ENCODE data around the gene TWIST2.

TWIST2 gene

DNA sequence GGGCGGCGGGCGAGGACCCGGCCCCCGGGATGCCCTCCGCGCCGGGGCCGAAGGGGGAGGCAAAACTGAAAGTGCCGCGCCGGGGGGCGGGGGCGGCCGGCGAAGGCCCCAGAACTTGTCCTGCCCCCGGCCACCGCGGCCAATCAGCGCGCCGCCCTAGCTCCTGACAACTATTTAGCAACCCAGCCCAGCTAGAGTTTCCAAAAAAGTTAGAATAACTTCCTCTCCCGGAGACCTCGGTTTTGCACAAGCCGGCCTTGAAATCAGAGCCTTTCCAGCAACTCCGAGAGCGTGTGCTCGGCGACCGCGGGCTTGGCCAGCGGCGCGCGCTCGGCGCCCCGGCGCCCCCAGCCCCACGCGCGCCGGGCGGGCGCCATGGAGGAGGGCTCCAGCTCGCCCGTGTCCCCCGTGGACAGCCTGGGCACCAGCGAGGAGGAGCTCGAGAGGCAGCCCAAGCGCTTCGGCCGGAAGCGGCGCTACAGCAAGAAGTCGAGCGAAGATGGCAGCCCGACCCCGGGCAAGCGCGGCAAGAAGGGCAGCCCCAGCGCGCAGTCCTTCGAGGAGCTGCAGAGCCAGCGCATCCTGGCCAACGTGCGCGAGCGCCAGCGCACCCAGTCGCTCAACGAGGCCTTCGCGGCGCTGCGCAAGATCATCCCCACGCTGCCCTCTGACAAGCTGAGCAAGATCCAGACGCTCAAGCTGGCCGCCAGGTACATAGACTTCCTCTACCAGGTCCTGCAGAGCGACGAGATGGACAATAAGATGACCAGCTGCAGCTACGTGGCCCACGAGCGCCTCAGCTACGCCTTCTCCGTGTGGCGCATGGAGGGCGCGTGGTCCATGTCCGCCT lies at the start of gene TWIST2:
Gene TWIST2, plus strand, starts transcription at position 245 of the 850 bp plus-strand sequence. Its CDS starts 131 bp downstream, at position 376.
- no peak within 1 kb of the TSS for H3K4me3 Mint-ChIP-seq
- DNase-seq (ENCODE audit: low spot score in 2 of 2) (peak in 1 of 2 donors; percentile 43), ATAC-seq (no peak)
- no peaks in the 10 kb centered on the region for H3K9me3 Mint-ChIP-seq
- no peak within 1 kb of the TSS for H3K27ac Mint-ChIP-seq
- no peaks in the 10 kb centered on the region for H3K36me3 Mint-ChIP-seq
- H3K4me1 Mint-ChIP-seq: no peaks in the 10 kb centered on the region

DNA sequence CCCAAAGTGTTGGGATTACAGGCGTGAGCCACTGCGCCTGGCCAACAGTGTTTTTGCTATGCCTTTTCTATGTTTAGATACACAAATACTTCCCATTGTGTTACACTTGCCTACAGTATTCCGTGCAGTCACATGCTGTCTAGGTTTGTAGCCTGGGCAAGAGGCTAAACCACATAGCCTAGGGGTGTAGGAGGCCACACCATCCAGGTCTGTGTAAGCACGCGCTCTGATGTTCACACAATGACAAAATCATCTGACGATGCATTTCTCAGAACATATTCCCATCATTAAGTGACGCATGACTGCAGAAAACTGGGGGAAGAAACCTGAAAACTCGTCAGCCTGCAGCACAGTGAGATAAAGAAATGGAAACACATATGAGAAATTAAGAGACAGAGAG lies 46.1 kb upstream of the TWIST2 start:
- Mint-ChIP-seq H3K4me3 (no peak overlapping the region), H3K4me1 (no peaks in the 10 kb centered on the region), H3K36me3 (no peaks in the 10 kb centered on the region), H3K27ac (no peak overlapping the region), H3K9me3 (no peaks in the 10 kb centered on the region)
- DNase-seq (ENCODE audit: low spot score in 2 of 2) (no peak), ATAC-seq (no peak)

DNA sequence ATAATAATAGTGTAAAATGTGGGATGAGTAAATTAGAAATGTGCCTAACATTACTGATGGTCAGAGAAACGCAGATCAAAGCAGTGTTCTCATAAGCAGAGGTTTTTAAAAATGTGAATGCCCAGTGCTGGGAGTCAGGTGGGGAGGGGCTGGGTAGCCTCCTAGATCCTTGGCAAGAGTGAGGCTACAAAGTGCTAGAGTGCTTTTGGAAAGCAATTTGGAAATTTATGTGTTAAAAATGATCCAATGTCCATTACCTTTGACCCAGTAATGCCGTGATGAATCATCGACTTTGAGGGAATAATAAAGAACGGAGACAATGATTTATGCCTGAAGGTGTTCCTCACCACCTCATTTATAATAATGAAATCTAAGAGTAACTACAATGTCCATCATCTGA lies 44.9 kb upstream of the TWIST2 start:
- Mint-ChIP-seq H3K9me3 (no peaks in the 10 kb centered on the region), H3K4me3 (no peak overlapping the region), H3K36me3 (no peaks in the 10 kb centered on the region), H3K4me1 (no peaks in the 10 kb centered on the region), H3K27ac (no peak overlapping the region)
- ATAC-seq (no peak), DNase-seq (ENCODE audit: low spot score in 2 of 2) (no peak)

DNA sequence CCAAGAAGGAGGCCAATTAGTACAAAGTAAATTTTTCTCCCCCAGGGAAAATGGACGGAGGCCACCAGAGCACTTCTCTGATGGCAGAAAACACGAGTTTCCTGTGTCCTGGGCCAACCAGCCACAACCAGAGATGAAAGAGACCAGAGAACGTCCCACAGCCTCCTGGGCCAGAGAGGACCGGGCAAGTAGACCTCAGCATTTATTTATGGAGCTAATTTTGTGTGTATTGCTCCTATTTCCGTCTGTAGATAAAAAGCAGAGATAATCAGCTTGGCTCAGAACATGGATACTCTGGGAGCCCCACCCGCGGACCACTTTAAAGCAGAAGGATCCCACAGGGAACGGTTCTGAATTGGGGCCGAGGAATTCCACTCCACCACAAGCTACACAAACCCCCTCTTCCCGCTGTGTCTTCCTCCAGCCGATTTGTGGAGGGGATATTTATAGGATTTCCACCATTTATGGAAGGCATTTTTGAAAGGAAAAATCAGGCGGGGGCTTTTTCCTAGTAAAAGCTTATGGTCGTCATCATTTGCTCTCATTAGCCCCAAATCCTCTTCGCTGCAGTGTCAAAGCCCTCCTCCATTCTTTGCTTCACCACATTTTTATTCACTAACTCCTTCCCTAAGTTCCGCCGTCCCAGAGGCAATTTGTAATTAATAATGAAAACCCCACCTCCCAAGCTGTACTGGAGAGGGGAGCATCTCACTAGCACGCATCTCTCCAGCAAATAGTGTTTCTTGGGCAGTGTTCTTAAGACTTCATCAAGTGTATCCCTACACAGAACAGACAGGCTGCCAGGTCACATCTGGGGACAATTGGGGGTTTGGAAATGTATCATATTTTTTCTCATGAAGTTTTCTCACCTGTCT lies 43.7 kb upstream of the TWIST2 start:
- no peak overlapping the region for H3K4me3 Mint-ChIP-seq
- no peaks in the 10 kb centered on the region for H3K4me1 Mint-ChIP-seq
- no peak for ATAC-seq
- H3K27ac Mint-ChIP-seq: no peak overlapping the region
- H3K9me3 Mint-ChIP-seq: peaks cover 3% of the 10 kb centered on the region
- no peak for DNase-seq (ENCODE audit: low spot score in 2 of 2)
- no peaks in the 10 kb centered on the region for H3K36me3 Mint-ChIP-seq

DNA sequence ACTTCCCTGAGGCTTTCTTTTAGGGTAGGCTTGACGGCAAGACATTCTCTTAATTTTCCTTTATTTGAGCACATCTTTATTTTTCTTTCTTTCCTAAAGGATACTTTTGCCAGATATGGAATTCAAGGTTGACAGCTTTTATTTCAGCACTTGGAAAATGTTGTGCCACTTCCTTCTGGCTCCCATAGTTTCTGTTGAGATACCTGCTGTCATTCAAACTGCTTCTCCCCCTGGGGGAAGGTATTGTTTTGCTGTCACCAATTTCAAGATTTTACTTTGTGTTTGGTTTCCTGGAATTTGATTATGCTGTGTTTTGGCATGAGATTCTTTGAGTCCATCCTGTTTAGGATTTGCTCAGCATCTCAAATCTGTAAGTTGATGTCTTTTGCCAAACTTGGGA lies 39.1 kb upstream of the TWIST2 start:
- H3K27ac Mint-ChIP-seq: no peak overlapping the region
- H3K9me3 Mint-ChIP-seq: peaks cover 3% of the 10 kb centered on the region
- ATAC-seq: no peak
- no peak for DNase-seq (ENCODE audit: low spot score in 2 of 2)
- H3K4me3 Mint-ChIP-seq: no peak overlapping the region
- no peaks in the 10 kb centered on the region for H3K4me1 Mint-ChIP-seq
- H3K36me3 Mint-ChIP-seq: no peaks in the 10 kb centered on the region

DNA sequence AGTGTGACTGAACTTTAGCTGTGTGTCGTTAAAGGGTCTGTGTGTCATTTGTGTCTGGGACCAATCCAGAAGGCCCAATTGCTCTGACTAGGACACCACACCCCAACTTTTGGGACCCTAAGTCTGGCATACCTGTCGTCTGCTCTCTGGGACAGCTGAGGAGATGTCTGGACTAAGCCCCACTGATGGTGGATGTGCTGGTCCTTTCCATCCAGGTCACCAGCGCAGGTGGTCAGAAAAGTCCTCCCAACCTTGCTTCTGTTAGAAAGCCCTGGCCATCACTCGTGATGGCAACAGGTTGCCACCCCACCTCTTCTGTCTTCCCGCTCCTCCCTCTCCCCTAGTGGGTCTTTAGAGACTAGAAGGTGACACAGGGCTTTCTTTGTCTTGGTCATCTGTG lies 37.6 kb upstream of the TWIST2 start:
- Mint-ChIP-seq H3K9me3 (peaks cover 3% of the 10 kb centered on the region), H3K36me3 (no peaks in the 10 kb centered on the region), H3K4me1 (no peaks in the 10 kb centered on the region), H3K27ac (no peak overlapping the region), H3K4me3 (no peak overlapping the region)
- ATAC-seq (no peak), DNase-seq (ENCODE audit: low spot score in 2 of 2) (peak in 1 of 2 donors; percentile 20)

DNA sequence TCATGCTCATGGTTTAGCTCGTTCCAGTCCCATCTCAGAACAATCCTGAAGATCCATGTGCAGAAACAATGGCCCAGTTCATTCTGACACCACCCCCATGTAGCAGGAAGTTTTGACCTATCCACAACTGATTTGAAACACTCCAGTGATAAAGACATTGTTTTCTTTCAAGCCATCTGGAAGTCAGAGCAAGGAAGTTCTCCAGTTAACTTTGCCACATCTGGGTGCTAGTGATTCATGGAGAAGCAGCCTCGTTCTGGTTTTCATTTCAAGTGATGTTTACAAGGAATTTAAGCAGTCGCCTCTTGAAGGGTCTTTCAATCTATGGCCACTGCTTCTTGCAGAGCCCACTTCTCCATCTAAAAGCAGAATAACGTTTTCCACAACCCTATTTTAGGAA lies 36.6 kb upstream of the TWIST2 start:
- no peak overlapping the region for H3K27ac Mint-ChIP-seq
- peak in 1 of 2 donors; percentile 22 for DNase-seq (ENCODE audit: low spot score in 2 of 2)
- no peak for ATAC-seq
- no peaks in the 10 kb centered on the region for H3K36me3 Mint-ChIP-seq
- no peaks in the 10 kb centered on the region for H3K4me1 Mint-ChIP-seq
- no peak overlapping the region for H3K4me3 Mint-ChIP-seq
- H3K9me3 Mint-ChIP-seq: peaks cover 3% of the 10 kb centered on the region

DNA sequence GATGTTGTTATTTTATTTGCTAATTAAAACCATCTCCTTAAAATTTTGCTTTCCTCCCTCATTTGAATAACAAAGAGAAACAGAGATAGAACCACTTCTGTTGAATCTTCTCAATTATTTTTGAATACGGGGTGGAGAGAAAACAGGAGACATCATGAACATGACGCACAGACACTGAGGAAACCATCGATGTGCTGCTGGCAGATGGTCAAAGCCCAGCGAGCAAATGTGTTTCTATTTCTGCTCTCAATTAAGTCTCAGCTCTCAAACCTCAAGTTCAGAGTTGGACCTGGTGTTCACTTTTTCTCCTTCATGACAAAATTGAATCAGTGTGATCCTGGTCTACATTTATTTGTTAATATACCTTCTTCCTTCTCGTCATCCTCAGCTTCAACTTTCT lies 36.1 kb upstream of the TWIST2 start:
- ATAC-seq (no peak), DNase-seq (ENCODE audit: low spot score in 2 of 2) (no peak)
- Mint-ChIP-seq H3K4me1 (no peaks in the 10 kb centered on the region), H3K9me3 (peaks cover 3% of the 10 kb centered on the region), H3K27ac (no peak overlapping the region), H3K36me3 (no peaks in the 10 kb centered on the region), H3K4me3 (no peak overlapping the region)

DNA sequence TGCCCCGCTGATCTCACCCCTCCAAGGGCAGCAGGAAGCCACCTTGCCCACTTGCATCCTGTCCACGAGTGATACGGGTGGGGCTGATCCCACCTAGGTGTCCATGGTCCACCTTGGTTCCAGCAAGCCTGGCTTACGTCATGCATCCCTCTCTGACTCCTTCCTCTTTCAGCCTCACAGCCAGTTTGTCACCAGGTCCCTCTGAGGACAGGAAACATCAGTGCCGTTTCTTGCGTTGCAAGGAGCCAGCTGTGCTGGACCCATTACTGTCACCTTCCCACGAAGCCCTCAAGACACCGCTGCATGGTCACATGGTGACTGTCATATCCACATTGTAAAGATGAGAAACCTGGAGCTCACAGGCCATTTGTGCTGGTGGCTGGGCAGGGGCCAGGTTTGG lies 34.8 kb upstream of the TWIST2 start:
- no peaks in the 10 kb centered on the region for H3K4me1 Mint-ChIP-seq
- H3K27ac Mint-ChIP-seq: no peak overlapping the region
- peak in 1 of 2 donors; percentile 15 for DNase-seq (ENCODE audit: low spot score in 2 of 2)
- no peak overlapping the region for H3K4me3 Mint-ChIP-seq
- no peaks in the 10 kb centered on the region for H3K36me3 Mint-ChIP-seq
- no peak for ATAC-seq
- peaks cover 3% of the 10 kb centered on the region for H3K9me3 Mint-ChIP-seq

DNA sequence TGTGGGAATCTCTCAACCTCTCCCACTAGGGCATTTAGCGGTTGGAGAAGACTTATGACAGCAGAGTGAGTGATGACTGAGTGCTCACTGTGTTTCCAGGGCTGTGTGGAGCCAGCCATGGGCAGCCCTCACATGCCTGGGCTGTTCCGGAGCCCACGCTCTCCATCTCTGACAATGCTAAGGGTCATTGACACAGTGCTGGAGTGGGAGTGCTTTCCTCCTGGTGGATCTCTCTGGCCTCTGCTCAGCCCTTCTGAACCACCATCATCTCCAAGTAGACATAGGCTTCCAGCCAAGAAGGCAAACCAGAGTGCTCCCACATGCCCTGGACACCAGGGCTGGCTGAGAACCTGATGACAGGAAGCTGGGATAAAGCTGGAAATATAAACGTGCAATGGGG lies 33.1 kb upstream of the TWIST2 start:
- no peak for ATAC-seq
- H3K4me1 Mint-ChIP-seq: no peaks in the 10 kb centered on the region
- no peak overlapping the region for H3K4me3 Mint-ChIP-seq

DNA sequence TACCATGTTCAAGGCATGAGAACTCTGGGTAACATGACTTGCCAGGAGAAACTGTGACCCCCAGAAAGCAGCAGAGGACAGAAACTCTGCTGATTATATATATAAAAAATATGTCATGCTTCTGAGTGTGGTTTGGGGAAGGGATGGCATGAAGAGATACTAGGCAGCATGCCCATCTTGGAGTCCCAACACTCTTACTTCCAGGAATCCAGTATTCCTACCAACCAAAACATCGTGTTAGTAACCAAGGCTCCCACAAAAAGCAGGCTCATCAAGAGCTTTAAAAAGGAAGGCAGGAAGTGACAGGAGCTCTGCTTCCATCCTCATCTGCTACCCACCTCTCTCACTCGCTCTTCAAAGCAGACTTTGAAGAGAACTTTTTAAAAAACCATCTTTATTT lies 31.6 kb upstream of the TWIST2 start:
- H3K36me3 Mint-ChIP-seq: no peaks in the 10 kb centered on the region
- H3K9me3 Mint-ChIP-seq: peaks cover 2% of the 10 kb centered on the region
- no peaks in the 10 kb centered on the region for H3K4me1 Mint-ChIP-seq
- ATAC-seq (no peak), DNase-seq (ENCODE audit: low spot score in 2 of 2) (no peak)
- no peak overlapping the region for H3K4me3 Mint-ChIP-seq
- H3K27ac Mint-ChIP-seq: no peak overlapping the region

More for the DNA sequence above, 33.1 kb upstream of the TWIST2 start:
- Mint-ChIP-seq H3K9me3 (no peaks in the 10 kb centered on the region), H3K36me3 (no peaks in the 10 kb centered on the region), H3K27ac (no peak overlapping the region)
- DNase-seq (ENCODE audit: low spot score in 2 of 2): no peak

DNA sequence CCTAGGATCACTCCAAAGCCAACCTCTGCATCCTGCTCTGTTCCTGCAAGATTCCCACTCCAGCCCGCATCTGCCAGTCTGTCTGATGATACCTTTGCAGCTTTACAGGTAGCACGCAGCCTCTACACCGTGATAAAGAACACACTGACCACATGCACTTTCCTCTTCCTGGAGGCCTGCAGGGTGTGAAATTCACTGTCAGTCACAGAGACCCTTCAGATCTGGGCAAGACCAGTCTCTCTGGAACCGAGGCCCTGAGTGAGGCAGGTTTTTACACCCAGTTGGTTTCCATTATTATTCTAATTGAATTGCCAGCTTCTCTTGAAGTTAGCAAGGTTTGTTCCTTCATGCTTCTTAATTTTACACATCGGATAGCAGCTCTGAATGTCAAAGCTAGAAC lies 30.5 kb upstream of the TWIST2 start:
- peaks cover 2% of the 10 kb centered on the region for H3K9me3 Mint-ChIP-seq
- no peaks in the 10 kb centered on the region for H3K4me1 Mint-ChIP-seq
- H3K27ac Mint-ChIP-seq: no peak overlapping the region
- no peaks in the 10 kb centered on the region for H3K36me3 Mint-ChIP-seq
- DNase-seq (ENCODE audit: low spot score in 2 of 2): no peak
- H3K4me3 Mint-ChIP-seq: no peak overlapping the region
- ATAC-seq: no peak

DNA sequence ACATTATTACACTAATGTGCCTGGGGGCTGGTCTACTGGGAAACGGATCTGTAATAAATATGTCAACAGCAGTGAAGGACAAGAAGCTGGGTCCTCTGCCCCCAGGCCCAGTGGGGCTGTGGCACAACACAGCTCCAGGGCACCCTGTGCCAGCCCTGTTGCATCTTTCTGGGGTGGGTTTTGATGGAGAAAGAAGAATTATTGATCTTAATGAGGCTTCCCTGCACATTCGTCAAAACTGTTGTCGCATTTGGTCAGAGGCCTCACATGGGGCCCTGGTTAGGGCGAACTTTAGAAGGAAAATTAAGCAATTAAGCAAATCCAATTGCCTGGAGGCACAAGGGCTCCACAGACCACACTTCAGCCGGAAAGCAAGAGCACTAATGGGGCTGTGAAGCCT lies 30.0 kb upstream of the TWIST2 start:
- Mint-ChIP-seq H3K9me3 (peaks cover 2% of the 10 kb centered on the region), H3K27ac (no peak overlapping the region), H3K4me3 (no peak overlapping the region), H3K4me1 (no peaks in the 10 kb centered on the region), H3K36me3 (no peaks in the 10 kb centered on the region)
- DNase-seq (ENCODE audit: low spot score in 2 of 2): peak in 1 of 2 donors; percentile 15
- no peak for ATAC-seq

DNA sequence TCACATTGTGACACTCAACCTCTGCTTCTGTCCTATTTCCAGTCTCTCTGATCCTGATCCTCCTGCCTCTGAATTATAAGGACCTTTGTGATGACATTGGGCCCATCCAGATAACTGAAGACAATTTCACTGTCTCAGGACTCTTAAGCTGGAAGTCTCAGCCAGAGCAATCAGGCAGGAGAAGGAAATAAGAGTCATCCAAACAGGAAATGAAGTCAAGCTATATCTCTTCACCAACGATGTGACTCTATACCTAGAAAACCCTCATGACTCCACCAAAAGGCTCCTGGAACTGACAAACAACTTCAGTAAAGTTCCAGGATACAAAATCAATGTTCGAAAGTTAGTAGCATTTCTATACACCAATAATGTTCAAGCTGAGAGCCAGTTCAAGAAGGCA lies 29.3 kb upstream of the TWIST2 start:
- Mint-ChIP-seq H3K4me1 (no peaks in the 10 kb centered on the region), H3K9me3 (peaks cover 2% of the 10 kb centered on the region)

DNA sequence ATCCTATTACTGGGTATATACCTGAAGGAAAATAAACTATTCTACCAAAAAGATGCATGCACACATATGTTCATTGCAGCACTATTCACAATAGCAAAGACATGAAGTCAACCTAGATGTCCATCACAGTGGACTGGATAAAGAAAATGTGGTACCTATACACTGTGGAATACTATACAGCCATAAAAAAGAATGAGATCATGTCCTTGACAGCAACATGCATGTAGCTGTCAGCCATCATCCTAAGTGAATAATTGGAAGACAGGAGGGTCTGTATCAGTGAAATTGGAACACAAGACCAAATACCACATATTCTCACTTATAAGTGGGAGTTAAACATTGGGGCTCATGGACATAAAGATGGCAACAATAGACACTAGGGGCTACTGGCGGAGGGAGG lies 27.7 kb upstream of the TWIST2 start:
- Mint-ChIP-seq H3K27ac (no peak overlapping the region), H3K4me3 (no peak overlapping the region), H3K36me3 (no peaks in the 10 kb centered on the region), H3K9me3 (peaks cover 6% of the 10 kb centered on the region), H3K4me1 (no peaks in the 10 kb centered on the region)
- no peak for DNase-seq (ENCODE audit: low spot score in 2 of 2)
- ATAC-seq: no peak

More for the DNA sequence above, 29.3 kb upstream of the TWIST2 start:
- no peak overlapping the region for H3K4me3 Mint-ChIP-seq
- DNase-seq (ENCODE audit: low spot score in 2 of 2) (peak in 1 of 2 donors; percentile 2), ATAC-seq (no peak)
- no peaks in the 10 kb centered on the region for H3K36me3 Mint-ChIP-seq
- no peak overlapping the region for H3K27ac Mint-ChIP-seq

DNA sequence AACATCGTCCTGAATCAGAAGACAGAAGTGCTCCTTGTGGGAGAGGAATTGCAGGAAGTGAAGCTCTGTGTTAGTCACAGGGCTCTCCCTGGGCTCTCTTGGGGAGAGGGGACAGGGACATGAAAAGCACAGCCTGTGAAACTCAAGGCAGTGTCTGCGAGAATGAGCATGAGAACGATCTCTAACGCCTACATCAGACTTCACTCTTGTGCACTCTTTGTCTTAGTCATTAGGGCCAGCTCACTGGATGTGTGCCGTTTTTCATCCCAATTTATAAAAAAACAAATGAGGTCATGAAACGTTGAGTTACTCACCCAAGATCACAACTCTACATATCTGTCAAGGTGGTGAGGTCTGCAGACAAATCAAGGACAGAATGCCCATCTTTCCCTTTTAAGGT lies 27.0 kb upstream of the TWIST2 start:
- Mint-ChIP-seq H3K9me3 (peaks cover 10% of the 10 kb centered on the region), H3K4me1 (peaks cover 6% of the 10 kb centered on the region), H3K36me3 (no peaks in the 10 kb centered on the region), H3K27ac (no peak overlapping the region), H3K4me3 (no peak overlapping the region)
- ATAC-seq (no peak), DNase-seq (ENCODE audit: low spot score in 2 of 2) (peak in 1 of 2 donors; percentile 13)

Data from stimulated activated effector memory CD8-positive, alpha-beta T cell treated with anti-CD3 and anti-CD28 coated beads, Interleukin-12 subunit alpha, Interleukin-12 subunit beta, amount 100 ng/mL, for 72 hours (primary cell).